Gastroesophageal sphincter (tissue), 4 donors: ENCODE measurements around the gene RAB36. TPM values are rescaled to one million over a fixed set of nuclear protein-coding genes. Genes with fewer than 3 reads are reported as not detected.

ENCODE experiments used
- ATAC-seq: fragments of 150-250 bp; one replicate; pipeline ENCODE4 v1.9.1; 2016; ENCODE audit warnings: mild to moderate bottlenecking, moderate library complexity
- H3K27ac ChIP-seq, 4 donors: fragments of 200-600 bp; sonication (generic) in 3 of 4; 1 replicate in 3 of 4; 2 replicates in 1 of 4; pipeline ENCODE4 v1.5.1; 2016 to 2019
- H3K27me3 ChIP-seq: fragments of 200-600 bp; sonication (generic); one replicate; pipeline ENCODE4 v1.5.1; 2019
- H3K36me3 ChIP-seq, 2 donors: fragments of 200-600 bp; sonication (generic); one replicate each; pipeline ENCODE4 v1.5.1; 2019; ENCODE audit warnings: control low read depth in 1 of 2
- H3K4me1 ChIP-seq, 3 donors: fragments of 200-600 bp; sonication (generic); 1 replicate in 2 of 3; 2 replicates in 1 of 3; pipeline ENCODE4 v1.5.1; 2016 to 2019; ENCODE audit warnings: control low read depth in 2 of 3
- H3K4me3 ChIP-seq, 2 donors: fragments of 200-600 bp; sonication (generic); one replicate each; pipeline ENCODE4 v1.5.1; 2019; ENCODE audit warnings: mild to moderate bottlenecking in 1 of 2, moderate library complexity in 1 of 2
- H3K9me3 ChIP-seq, 3 donors: fragments of 200-600 bp; sonication (generic); one replicate each; pipeline ENCODE4 v1.5.1; 2017 to 2019; ENCODE audit warnings: control low read depth in 2 of 3
- EP300 ChIP-seq: sonication (generic); formaldehyde crosslinking; IDR thresholded peaks from one replicate; pipeline ENCODE4 v1.6.1; 2017; ENCODE audit warnings: antibody characterized with exemption, mild to moderate bottlenecking
- POLR2A ChIP-seq, 2 donors: fragments of 450-650 bp; IDR thresholded peaks; one replicate each; pipeline ENCODE4 v1.6.1; 2017; ENCODE audit warnings: antibody characterized with exemption in 2 of 2, mild to moderate bottlenecking in 2 of 2, moderate library complexity in 1 of 2
- POLR2AphosphoS5 ChIP-seq: sonication (generic); formaldehyde crosslinking; IDR thresholded peaks from one replicate; pipeline ENCODE4 v1.6.1; 2017; ENCODE audit warnings: antibody characterized with exemption
- WGBS, 2 donors: methylation state at CpG; one replicate each; pipeline ENCODE4 v1.1.5; 2018; ENCODE audit warnings: low coverage in 1 of 2; 5-methylcytosine and 5-hydroxymethylcytosine counted together
- total RNA-seq, 4 donors: library from RNA; depleted of rRNA; stranded (reverse); fragments of >200 nt; gene quantifications; one replicate each; pipeline ENCODE4 v1.1.0, GENCODE V29; 2016
- TF ChIP-seq, protein P1 (sequence below), 4 experiments: fragments of 200-600 bp in 2 of 4; fragments of 450-650 bp in 2 of 4; sonication (generic) in 1 of 4; IDR thresholded peaks; one replicate each; pipeline ENCODE4 v1.5.1; 2017 to 2019; ENCODE audit warnings: antibody characterized with exemption in 4 of 4, mild to moderate bottlenecking in 2 of 4, moderate library complexity in 2 of 4

The RAB36 gene
- total RNA-seq, 4 donors from 2014 or later, result 3.9 to 12.2 (median 6.7) TPM

DNA sequence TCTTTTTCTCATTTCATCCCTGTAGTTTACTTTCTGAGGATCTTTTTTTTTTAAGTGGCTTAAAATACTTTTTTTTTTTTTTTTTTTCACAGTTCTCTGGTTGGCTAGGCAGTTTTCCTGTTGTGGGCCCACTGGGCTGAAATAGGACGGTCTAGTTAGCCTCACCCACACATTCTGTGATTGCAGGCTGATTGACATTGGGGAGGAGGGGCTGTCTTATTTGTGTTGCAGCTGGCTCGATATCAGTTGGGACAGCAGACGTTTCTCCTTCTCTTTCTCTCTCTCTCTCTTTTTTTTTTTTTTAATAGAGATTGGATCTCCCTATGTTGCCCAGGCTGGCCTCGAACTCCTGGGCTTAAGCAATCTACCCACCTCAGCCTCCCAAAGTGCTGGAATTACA is 41.9 kb downstream of the RAB36 start:
- Histone ChIP-seq H3K27ac (no peak overlapping the region), H3K27me3 (no peaks in the 10 kb centered on the region), H3K9me3 (no peaks in the 10 kb centered on the region), H3K4me1 (peaks cover 0 to 76% (median 24%) of the 10 kb centered on the region in 3 donors), H3K36me3 (peaks cover 0 to 14% of the 10 kb centered on the region in 2 donors), H3K4me3 (no peak overlapping the region)
- no peak for ATAC-seq
- WGBS, 2 donors, result 60 to 72% methylated on average over 1 to 4 of the region's 4 CpGs
- no peak for TF ChIP-seq EP300
- no peak for TF ChIP-seq POLR2A (IDR thresholded peaks at IDR 0.05)
- TF ChIP-seq POLR2AphosphoS5, result no peak
- TF ChIP-seq, protein P1, sequence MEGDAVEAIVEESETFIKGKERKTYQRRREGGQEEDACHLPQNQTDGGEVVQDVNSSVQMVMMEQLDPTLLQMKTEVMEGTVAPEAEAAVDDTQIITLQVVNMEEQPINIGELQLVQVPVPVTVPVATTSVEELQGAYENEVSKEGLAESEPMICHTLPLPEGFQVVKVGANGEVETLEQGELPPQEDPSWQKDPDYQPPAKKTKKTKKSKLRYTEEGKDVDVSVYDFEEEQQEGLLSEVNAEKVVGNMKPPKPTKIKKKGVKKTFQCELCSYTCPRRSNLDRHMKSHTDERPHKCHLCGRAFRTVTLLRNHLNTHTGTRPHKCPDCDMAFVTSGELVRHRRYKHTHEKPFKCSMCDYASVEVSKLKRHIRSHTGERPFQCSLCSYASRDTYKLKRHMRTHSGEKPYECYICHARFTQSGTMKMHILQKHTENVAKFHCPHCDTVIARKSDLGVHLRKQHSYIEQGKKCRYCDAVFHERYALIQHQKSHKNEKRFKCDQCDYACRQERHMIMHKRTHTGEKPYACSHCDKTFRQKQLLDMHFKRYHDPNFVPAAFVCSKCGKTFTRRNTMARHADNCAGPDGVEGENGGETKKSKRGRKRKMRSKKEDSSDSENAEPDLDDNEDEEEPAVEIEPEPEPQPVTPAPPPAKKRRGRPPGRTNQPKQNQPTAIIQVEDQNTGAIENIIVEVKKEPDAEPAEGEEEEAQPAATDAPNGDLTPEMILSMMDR (IDR thresholded peaks at IDR 0.05), result no peak

GRCh38 chr22:23187871-23188700 is 42.8 kb downstream of the RAB36 start:
- TF ChIP-seq POLR2A (IDR thresholded peaks at IDR 0.05) (no peak), POLR2AphosphoS5 (no peak), EP300 (no peak)
- TF ChIP-seq, protein P1 (IDR thresholded peaks at IDR 0.05), result no peak
- H3K36me3 ChIP-seq, result peaks cover 0 to 21% of the 10 kb centered on the region in 2 donors
- H3K4me1 ChIP-seq, result peaks cover 0 to 76% (median 20%) of the 10 kb centered on the region in 3 donors
- H3K27ac ChIP-seq, result no peak overlapping the region
- ATAC-seq, result no peak
- 78 to 100% methylated on average over 2 to 5 of the region's 7 CpGs for WGBS, 2 donors
- no peaks in the 10 kb centered on the region for H3K27me3 ChIP-seq
- H3K9me3 ChIP-seq, result no peaks in the 10 kb centered on the region
- no peak overlapping the region for H3K4me3 ChIP-seq

DNA sequence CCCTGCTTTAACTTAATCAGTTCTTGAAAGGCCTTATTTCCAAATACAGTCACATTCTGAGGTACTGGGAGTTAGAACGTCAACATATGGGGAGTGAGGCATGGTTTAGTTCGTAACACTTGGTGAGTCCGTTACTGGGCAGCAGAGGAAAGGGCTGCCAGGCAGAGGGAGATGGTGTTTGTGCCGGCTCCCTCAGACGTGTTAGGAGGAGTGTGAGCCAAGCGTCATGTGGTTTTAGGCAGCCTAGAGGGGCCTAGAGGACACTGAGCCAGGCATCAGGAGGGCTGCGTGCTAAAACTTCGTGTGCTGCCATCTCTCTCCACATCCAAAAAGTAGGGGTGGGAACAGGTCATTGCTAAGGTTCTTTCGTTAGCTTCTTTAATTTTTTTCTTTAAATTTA is 45.2 kb downstream of the RAB36 start:
- peaks cover 0 to 24% of the 10 kb centered on the region in 2 donors for H3K36me3 ChIP-seq
- no peak overlapping the region for H3K4me3 ChIP-seq
- no peak overlapping the region for H3K27ac ChIP-seq
- H3K4me1 ChIP-seq, result peaks cover 0 to 65% (median 11%) of the 10 kb centered on the region in 3 donors
- WGBS, 2 donors, result 88 to 100% methylated on average over 5 to 9 of the region's 9 CpGs
- TF ChIP-seq EP300, result no peak
- no peak for TF ChIP-seq POLR2AphosphoS5
- TF ChIP-seq, protein P1 (IDR thresholded peaks at IDR 0.05), result no peak
- TF ChIP-seq POLR2A (IDR thresholded peaks at IDR 0.05), result no peak
- no peak for ATAC-seq
- no peaks in the 10 kb centered on the region for H3K9me3 ChIP-seq
- H3K27me3 ChIP-seq, result no peaks in the 10 kb centered on the region

DNA sequence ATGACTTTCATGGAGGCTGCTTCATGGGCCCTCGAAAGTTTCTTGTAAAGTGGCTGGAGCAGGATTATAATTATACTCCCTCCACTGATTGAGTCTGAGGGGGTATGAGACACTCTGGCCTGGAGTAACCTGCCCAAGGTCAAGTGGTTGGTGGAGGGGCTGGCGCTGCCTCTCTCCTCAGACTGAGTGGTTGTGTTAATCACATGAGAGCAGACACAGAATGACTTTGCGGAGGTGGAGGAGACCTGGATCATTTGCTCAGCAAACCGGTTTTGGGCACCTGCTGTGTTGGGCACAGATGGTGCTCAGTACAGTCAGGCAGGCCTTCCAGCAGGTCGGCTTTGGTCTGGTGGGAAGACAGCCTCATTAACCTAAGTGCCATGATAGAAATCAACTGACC is 46.9 kb downstream of the RAB36 start:
- peaks cover 0 to 24% of the 10 kb centered on the region in 2 donors for H3K36me3 ChIP-seq
- H3K4me3 ChIP-seq, result no peak overlapping the region
- H3K27ac ChIP-seq, result no peak overlapping the region
- H3K4me1 ChIP-seq, result peaks cover 0 to 49% (median 11%) of the 10 kb centered on the region in 3 donors
- TF ChIP-seq POLR2AphosphoS5, result no peak
- TF ChIP-seq, protein P1 (IDR thresholded peaks at IDR 0.05), result no peak
- TF ChIP-seq POLR2A (IDR thresholded peaks at IDR 0.05), result no peak
- TF ChIP-seq EP300, result no peak
- ATAC-seq, result no peak
- WGBS, 2 donors, result 89 to 96% methylated on average over 3 to 4 of the region's 5 CpGs
- no peaks in the 10 kb centered on the region for H3K9me3 ChIP-seq
- H3K27me3 ChIP-seq, result no peaks in the 10 kb centered on the region

- Histone ChIP-seq H3K4me1 (peaks cover 0 to 45% (median 11%) of the 10 kb centered on the region in 3 donors), H3K4me3 (no peak overlapping the region), H3K36me3 (peaks cover 0 to 24% of the 10 kb centered on the region in 2 donors), H3K27ac (no peak overlapping the region), H3K27me3 (no peaks in the 10 kb centered on the region), H3K9me3 (no peaks in the 10 kb centered on the region)
- 95% methylated on average over 3 of the region's 4 CpGs; no CpG with 5 or more reads in 1 of the 2 donors for WGBS, 2 donors
- TF ChIP-seq POLR2A (IDR thresholded peaks at IDR 0.05), result no peak
- no peak for TF ChIP-seq POLR2AphosphoS5
- TF ChIP-seq, protein P1 (IDR thresholded peaks at IDR 0.05), result no peak
- TF ChIP-seq EP300, result no peak
- ATAC-seq, result no peak
Observed at GRCh38 chr22:23192558-23192957, 47.3 kb downstream of the RAB36 start.
